GM19395 (cell line): ENCODE data around the gene IL1RAPL1.

Source experiments
- ATAC-seq: cut with Tn5 transposase; IDR thresholded peaks from one replicate; pipeline ENCODE4 v1.9.1; 2021; ENCODE audit warnings: mild to moderate bottlenecking, moderate library complexity; ENCODE audit not compliant: unreplicated experiment

IL1RAPL1 gene

GRCh38 chrX:28626515-28626914 is 39.3 kb downstream of the IL1RAPL1 start:
- ATAC-seq, result no peak

- no peak for ATAC-seq
Observed at GRCh38 chrX:28628120-28628519, 40.9 kb downstream of the IL1RAPL1 start.

- ATAC-seq, result no peak
Observed at GRCh38 chrX:28638775-28639174, 51.5 kb downstream of the IL1RAPL1 start.

GRCh38 chrX:28639451-28639850 is 52.2 kb downstream of the IL1RAPL1 start:
- no peak for ATAC-seq

- no peak for ATAC-seq
Observed at GRCh38 chrX:28649541-28649940, 62.3 kb downstream of the IL1RAPL1 start.

GRCh38 chrX:28651186-28651585 is 63.9 kb downstream of the IL1RAPL1 start:
- ATAC-seq, result no peak

DNA sequence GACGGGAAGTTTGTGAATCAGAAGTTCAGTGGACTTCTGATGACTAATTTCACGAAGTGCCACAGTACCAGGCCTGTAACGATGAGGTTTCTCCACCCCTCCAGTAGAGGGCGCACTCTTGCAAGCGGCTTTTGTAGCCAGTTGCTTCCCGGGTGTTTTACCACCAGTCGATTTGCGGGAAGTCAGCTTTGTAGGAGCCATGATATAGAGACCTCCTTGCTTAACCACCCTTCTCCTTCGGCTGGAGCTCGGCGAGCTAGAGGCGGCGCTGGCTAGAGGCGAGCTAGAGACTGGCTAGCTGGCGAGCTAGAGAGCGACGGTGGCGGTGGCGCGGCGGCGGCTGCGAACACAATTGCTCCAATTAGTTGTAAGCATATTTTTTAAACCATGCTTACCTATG is 72.0 kb downstream of the IL1RAPL1 start:
- no peak for ATAC-seq

DNA sequence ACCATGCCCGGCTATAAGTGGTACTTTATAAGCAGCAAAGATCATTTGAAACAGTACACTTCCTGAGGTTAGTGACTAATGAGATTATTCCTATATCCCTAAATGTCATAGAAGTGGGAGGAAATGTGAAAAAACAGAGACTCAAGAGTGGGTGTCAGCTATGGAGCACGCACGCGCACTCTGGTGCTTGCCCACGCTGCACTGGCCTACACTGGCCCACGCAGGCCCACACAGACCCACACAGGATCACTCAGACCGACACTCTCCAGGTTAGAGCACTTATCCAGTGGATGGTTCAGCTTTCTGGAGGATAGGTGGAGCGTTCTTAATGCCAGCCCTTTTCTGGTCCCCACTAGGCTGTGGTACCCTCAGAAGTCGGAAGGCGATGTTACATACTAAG is 78.5 kb downstream of the IL1RAPL1 start:
- no peak for ATAC-seq

- no peak for ATAC-seq
Observed at GRCh38 chrX:28668303-28668702, 81.1 kb downstream of the IL1RAPL1 start.

- no peak for ATAC-seq
Observed at GRCh38 chrX:28668957-28669356, 81.7 kb downstream of the IL1RAPL1 start.

- ATAC-seq, result no peak
Observed at GRCh38 chrX:28670074-28670473, 82.8 kb downstream of the IL1RAPL1 start.

DNA sequence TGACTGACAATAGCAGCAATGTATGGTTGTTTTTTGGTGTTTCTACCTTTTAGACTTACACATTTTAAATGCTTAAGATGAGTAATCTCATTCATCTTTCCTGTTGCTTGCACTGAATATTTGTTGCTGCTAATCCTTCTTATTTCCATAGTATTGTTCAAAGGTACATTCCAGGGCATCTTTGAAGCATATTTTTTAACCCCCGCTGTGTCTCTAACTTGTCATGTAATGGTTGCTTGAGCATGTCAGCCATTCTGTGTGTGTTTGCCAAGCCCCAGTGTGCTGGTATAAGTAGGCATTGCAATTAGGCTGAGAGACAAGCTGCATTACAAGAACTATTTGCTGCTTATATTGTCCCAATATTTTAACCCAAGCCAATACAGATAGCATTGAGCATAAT is 87.9 kb downstream of the IL1RAPL1 start:
- ATAC-seq, result no peak

GRCh38 chrX:28693101-28693500 is 105.9 kb downstream of the IL1RAPL1 start:
- ATAC-seq, result no peak

DNA sequence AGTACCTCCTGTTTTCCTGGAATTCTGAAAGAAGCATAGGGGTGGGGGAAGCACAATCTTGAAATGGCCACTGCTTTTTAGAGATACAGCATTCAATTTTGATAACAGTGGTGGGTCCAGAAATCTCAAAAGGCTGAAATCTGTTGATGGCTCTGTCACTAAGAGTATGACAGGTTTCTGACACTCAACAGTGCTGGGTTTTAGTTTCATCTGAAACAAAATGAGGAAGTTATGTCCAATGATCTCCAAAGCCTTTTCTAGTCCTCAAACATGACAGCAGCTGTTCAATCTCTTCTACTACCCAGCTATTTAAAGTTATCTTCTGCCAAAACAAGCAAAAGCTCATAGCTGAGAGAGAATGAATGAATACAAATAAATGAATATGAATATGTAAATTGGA is 110.5 kb downstream of the IL1RAPL1 start:
- ATAC-seq, result no peak

GRCh38 chrX:28701222-28701621 is 114.0 kb downstream of the IL1RAPL1 start:
- no peak for ATAC-seq

- ATAC-seq, result no peak
Observed at GRCh38 chrX:28706964-28707363, 119.7 kb downstream of the IL1RAPL1 start.

- no peak for ATAC-seq
Observed at GRCh38 chrX:28709421-28709820, 122.2 kb downstream of the IL1RAPL1 start.

DNA sequence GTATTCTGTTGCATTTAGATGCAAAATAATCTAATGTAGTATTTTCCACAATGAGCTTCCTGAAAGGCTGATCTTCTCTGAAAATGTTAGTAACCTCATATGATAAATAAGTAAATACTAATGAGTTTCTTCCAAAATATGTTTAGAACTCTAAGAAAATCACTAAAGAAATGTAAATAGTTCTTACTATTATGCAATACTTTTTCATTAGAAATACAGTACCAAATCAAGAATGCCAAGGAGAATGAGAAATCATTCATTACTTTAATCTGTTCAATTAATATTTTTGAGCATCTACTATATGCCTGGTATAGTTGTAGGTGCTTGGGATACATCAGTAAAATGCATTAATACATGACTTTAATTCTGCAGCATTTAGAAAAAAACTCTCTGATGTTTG is 130.6 kb downstream of the IL1RAPL1 start:
- ATAC-seq, result no peak

DNA sequence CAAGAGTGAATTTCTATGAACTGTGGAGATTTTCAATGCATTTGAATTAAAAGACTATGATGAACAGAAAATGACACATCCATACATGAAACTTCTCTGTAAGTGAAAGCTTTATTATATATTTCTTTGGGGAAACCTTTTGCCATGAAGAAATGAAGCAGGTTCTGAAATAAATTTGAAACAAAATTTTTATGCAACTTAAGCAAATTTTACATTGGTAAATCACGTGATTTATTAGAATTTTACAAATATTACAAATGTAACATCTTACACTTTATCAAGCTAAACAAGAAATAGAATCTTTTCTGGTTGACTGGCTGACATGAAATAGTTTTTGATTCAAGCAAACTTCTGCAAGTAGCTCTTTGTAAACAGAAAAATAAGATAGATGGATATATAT is 131.2 kb downstream of the IL1RAPL1 start:
- ATAC-seq, result no peak

DNA sequence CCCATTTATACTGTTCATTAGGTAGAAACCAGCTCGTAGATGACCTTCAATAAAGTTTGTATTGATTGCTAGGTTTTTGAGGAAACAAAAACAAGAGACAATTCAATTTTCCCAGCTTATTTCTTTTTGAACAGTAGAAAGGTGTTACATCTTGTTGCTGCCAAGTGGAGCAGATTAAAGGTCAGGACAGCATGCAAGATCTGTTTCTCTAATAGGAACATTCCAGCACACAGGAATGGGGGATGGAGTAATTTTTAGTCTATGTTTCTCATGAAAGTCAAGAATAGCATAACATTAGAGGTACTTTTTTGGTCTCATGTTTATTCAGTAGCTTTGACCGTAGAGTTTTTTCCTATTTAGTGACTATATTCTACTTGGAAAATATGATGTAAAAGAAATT is 132.4 kb downstream of the IL1RAPL1 start:
- no peak for ATAC-seq

- no peak for ATAC-seq
Observed at GRCh38 chrX:28752330-28752729, 165.1 kb downstream of the IL1RAPL1 start.

DNA sequence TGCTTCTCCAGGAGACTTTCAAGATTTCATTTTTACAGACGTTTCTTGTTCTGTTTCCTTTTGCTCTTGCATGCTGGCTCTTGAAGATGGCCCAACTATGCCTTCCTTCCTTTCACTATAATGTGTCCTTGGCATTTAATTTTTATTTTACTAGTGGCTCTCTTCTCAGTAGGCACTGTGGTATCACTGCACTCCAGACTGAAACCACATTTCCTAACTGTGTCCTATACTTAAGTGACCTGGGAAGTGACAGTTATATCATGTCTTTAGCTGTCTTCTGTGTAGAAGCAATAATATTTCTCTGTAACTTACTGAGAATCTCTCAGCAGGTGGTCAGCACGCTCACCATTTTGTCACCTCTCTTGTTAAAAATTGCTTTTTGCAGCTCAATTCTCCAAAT is 168.9 kb downstream of the IL1RAPL1 start:
- no peak for ATAC-seq

DNA sequence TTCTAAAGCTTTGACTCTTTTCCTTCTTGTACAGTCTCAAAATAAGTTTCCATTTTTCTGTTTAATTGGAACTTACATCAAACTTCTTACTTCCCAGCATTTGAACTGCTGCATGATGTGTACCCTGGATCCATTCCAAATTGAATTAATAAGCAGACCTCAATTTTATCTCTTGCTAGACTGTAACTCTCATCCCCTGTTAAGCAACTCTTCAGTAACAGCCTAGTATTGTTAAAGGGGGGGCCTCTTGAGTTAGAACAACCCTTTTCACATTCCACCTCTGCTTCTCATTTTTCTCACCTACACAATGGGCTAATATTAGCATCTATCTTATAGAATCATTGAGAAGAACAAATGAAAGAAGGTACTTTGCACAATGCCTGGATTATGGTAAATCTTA is 169.4 kb downstream of the IL1RAPL1 start:
- ATAC-seq, result no peak

DNA sequence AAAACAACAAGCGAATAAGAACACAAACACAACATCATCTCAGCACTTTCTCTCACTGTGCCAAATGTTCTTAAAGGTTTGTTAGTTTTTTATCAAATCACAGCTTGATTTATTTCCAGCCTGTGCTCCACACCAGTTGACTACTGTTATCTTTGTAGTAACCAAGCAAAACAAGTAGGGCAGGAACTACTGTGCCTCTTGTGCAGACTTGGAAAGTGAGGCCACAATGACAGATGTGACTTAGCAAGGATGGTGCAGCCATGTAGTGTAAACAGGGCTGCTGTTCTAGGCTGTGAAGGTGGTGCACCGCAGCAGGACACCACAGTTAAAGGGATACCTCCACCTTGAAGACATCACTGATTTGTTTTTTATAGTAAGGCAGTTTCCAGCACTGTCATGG is 170.0 kb downstream of the IL1RAPL1 start:
- ATAC-seq, result no peak
